WTC11 (cell line): Measurements from ENCODE around the gene CCND1. TPM values are rescaled to one million over a fixed set of nuclear protein-coding genes. Genes with fewer than 3 reads are reported as not detected.

Experiments
- ATAC-seq: fragments of 200-7000 bp; cut with Tn5 transposase; 2 replicates; pipeline ENCODE4 v1.10.0; 2021; ENCODE audit warnings: mild to moderate bottlenecking, moderate library complexity
- CTCF ChIA-PET: fragments of 300-600 bp; sonication (Branson Sonifier 250); formaldehyde crosslinking; loops from one replicate; lab custom pipeline; 2021; ENCODE audit warnings: antibody characterized with exemption; lab: Charles Lee
- POLR2A ChIA-PET: fragments of 350-600 bp; sonication (Branson Sonifier 250); formaldehyde crosslinking; loops from one replicate; lab custom pipeline; 2021; ENCODE audit warnings: antibody characterized with exemption; lab: Charles Lee
- DNase-seq: peaks from one replicate; pipeline ENCODE4 v3.0.0; 2021; ENCODE audit warnings: low spot score
- H3K27ac Mint-ChIP-seq: 2 replicates; pipeline ENCODE4 v1.8.0; 2021; ENCODE audit warnings: mixed read lengths
- H3K27me3 Mint-ChIP-seq: 2 replicates; pipeline ENCODE4 v1.8.0; 2021; ENCODE audit warnings: low read depth, mild to moderate bottlenecking, moderate library complexity, mixed read lengths
- H3K36me3 Mint-ChIP-seq: 2 replicates; pipeline ENCODE4 v1.8.0; 2021; ENCODE audit warnings: mixed read lengths
- H3K4me1 Mint-ChIP-seq: 2 replicates; pipeline ENCODE4 v1.8.0; 2022; ENCODE audit warnings: mixed read lengths
- H3K4me3 Mint-ChIP-seq: 2 replicates; pipeline ENCODE4 v1.8.0; 2021; ENCODE audit warnings: mild to moderate bottlenecking, moderate library complexity, mixed read lengths
- H3K9me3 Mint-ChIP-seq: 2 replicates; pipeline ENCODE4 v1.8.0; 2021; ENCODE audit warnings: mixed read lengths
- ATF3 ChIP-seq: sonication (generic); formaldehyde crosslinking; conservative IDR thresholded peaks from 2 replicates; pipeline ENCODE4 v1.8.1; 2022; ENCODE audit warnings: mild to moderate bottlenecking, missing genetic modification reagents
- CTCF ChIP-seq: fragments of 200-600 bp; IDR thresholded peaks from 2 replicates; pipeline ENCODE4 v1.8.0; 2022; ENCODE audit warnings: antibody characterized with exemption
- E2F1 ChIP-seq: sonication (generic); formaldehyde crosslinking; IDR thresholded peaks from 2 replicates; pipeline ENCODE4 v1.8.0; 2022; ENCODE audit warnings: mild to moderate bottlenecking, missing genetic modification reagents
- ETV6 ChIP-seq: sonication (generic); formaldehyde crosslinking; IDR thresholded peaks from 2 replicates; pipeline ENCODE4 v1.8.1; 2022; ENCODE audit warnings: mild to moderate bottlenecking, missing genetic modification reagents
- FOXK1 ChIP-seq: sonication (generic); formaldehyde crosslinking; IDR thresholded peaks from 2 replicates; pipeline ENCODE4 v1.8.0; 2022; ENCODE audit warnings: mild to moderate bottlenecking, moderate library complexity, missing genetic modification reagents
- GABPB1 ChIP-seq: sonication (generic); formaldehyde crosslinking; IDR thresholded peaks from 2 replicates; pipeline ENCODE4 v1.8.1; 2023; ENCODE audit warnings: mild to moderate bottlenecking, missing genetic modification reagents
- GTF2I ChIP-seq: fragments of 250-450 bp; sonication (Bioruptor Pico); conservative IDR thresholded peaks from 2 replicates; pipeline ENCODE4 v1.4.0; 2021; ENCODE audit warnings: mild to moderate bottlenecking
- KAT7 ChIP-seq: sonication (generic); formaldehyde crosslinking; IDR thresholded peaks from 2 replicates; pipeline ENCODE4 v1.8.1; 2023; ENCODE audit warnings: missing genetic modification reagents, mild to moderate bottlenecking, borderline replicate concordance
- NFATC4 ChIP-seq: fragments of 250-450 bp; sonication (Bioruptor Pico); IDR thresholded peaks from 2 replicates; pipeline ENCODE4 v1.9.0; 2021; ENCODE audit warnings: mild to moderate bottlenecking
- OVOL2 ChIP-seq: fragments of 250-450 bp; sonication (Bioruptor Pico); IDR thresholded peaks from 2 replicates; pipeline ENCODE4 v1.9.0; 2021; ENCODE audit warnings: mild to moderate bottlenecking, borderline replicate concordance
- PRRX2 ChIP-seq: fragments of 250-450 bp; sonication (Bioruptor Pico); IDR thresholded peaks from 2 replicates; pipeline ENCODE4 v1.8.0; 2021; ENCODE audit warnings: mild to moderate bottlenecking
- SP1 ChIP-seq: sonication (generic); formaldehyde crosslinking; conservative IDR thresholded peaks from 2 replicates; pipeline ENCODE4 v1.8.1; 2022; ENCODE audit warnings: missing genetic modification reagents
- TCF7 ChIP-seq: sonication (generic); formaldehyde crosslinking; IDR thresholded peaks from 2 replicates; pipeline ENCODE4 v1.8.0; 2022; ENCODE audit warnings: mild to moderate bottlenecking, low read depth, missing genetic modification reagents, moderate library complexity
- USF1 ChIP-seq: sonication (generic); formaldehyde crosslinking; IDR thresholded peaks from 2 replicates; pipeline ENCODE4 v1.8.0; 2022; ENCODE audit warnings: mild to moderate bottlenecking, missing genetic modification reagents
- ZNF263 ChIP-seq: sonication (generic); formaldehyde crosslinking; IDR thresholded peaks from 2 replicates; pipeline ENCODE4 v1.8.1; 2022; ENCODE audit warnings: low read depth, mild to moderate bottlenecking, moderate library complexity, missing genetic modification reagents
- ZNF396 ChIP-seq: fragments of 250-450 bp; sonication (Bioruptor Pico); IDR thresholded peaks from 2 replicates; pipeline ENCODE4 v1.8.0; 2021; ENCODE audit warnings: mild to moderate bottlenecking, moderate library complexity, borderline replicate concordance
- ZNF423 ChIP-seq: fragments of 250-450 bp; sonication (Bioruptor Pico); IDR thresholded peaks from 2 replicates; pipeline ENCODE4 v2.1.2; 2022; ENCODE audit warnings: mild to moderate bottlenecking, moderate library complexity
- total RNA-seq: library from RNA; stranded (reverse); gene quantifications from 3 replicates; pipeline ENCODE4 v1.2.3, GENCODE V29; 2021
- TF ChIP-seq, protein P1 (sequence below): sonication (generic); formaldehyde crosslinking; IDR thresholded peaks from 2 replicates; pipeline ENCODE4 v1.8.1; 2022; ENCODE audit warnings: mild to moderate bottlenecking, moderate library complexity, missing genetic modification reagents
- TF ChIP-seq, protein P2 (sequence below): fragments of 250-450 bp; sonication (Bioruptor Pico); IDR thresholded peaks from 2 replicates; pipeline ENCODE4 v1.9.0; 2021; ENCODE audit warnings: moderate library complexity, mild to moderate bottlenecking, inconsistent platforms, borderline replicate concordance
- TF ChIP-seq, protein P3 (sequence below): fragments of 250-450 bp; sonication (Bioruptor Pico); IDR thresholded peaks from 2 replicates; pipeline ENCODE4 v1.8.0; 2021; ENCODE audit warnings: mild to moderate bottlenecking

The CCND1 gene
- total RNA-seq, 1 experiment from 2014 or later, result 212 TPM

- no peaks in the 10 kb centered on the region for H3K9me3 Mint-ChIP-seq
- H3K4me1 Mint-ChIP-seq, result peaks cover 8% of the 10 kb centered on the region
- ATAC-seq, result no peak
- no peaks in the 10 kb centered on the region for H3K27me3 Mint-ChIP-seq
- CTCF ChIA-PET, result interaction anchor here (0.6 kb wide), 1 partner anchor 18 kb away, joined by 3 read pairs; no protein-coding TSS in a partner anchor
- no peak overlapping the region for H3K27ac Mint-ChIP-seq
- POLR2A ChIA-PET, result no interaction called here
- H3K4me3 Mint-ChIP-seq, result no peak overlapping the region
- no peak for DNase-seq
- TF ChIP-seq TCF7 (CRISPR knock-in tag) (no peak), OVOL2 (CRISPR knock-in tag) (no peak), GTF2I (no peak), GABPB1 (CRISPR knock-in tag) (no peak), CTCF (no peak), NFATC4 (no peak), E2F1 (CRISPR knock-in tag) (no peak), ZNF263 (CRISPR knock-in tag) (no peak), FOXK1 (CRISPR knock-in tag) (no peak), SP1 (CRISPR knock-in tag) (no peak), ATF3 (no peak), PRRX2 (CRISPR knock-in tag) (no peak), ETV6 (CRISPR knock-in tag) (no peak), USF1 (CRISPR knock-in tag) (no peak)
- TF ChIP-seq, protein P1, sequence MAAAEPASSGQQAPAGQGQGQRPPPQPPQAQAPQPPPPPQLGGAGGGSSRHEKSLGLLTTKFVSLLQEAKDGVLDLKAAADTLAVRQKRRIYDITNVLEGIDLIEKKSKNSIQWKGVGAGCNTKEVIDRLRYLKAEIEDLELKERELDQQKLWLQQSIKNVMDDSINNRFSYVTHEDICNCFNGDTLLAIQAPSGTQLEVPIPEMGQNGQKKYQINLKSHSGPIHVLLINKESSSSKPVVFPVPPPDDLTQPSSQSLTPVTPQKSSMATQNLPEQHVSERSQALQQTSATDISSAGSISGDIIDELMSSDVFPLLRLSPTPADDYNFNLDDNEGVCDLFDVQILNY, result no peak
- TF ChIP-seq, protein P2, sequence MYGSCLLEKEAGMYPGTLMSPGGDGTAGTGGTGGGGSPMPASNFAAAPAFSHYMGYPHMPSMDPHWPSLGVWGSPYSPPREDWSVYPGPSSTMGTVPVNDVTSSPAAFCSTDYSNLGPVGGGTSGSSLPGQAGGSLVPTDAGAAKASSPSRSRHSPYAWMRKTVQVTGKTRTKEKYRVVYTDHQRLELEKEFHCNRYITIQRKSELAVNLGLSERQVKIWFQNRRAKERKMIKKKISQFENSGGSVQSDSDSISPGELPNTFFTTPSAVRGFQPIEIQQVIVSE (CRISPR knock-in tag), result no peak
- TF ChIP-seq, protein P3, sequence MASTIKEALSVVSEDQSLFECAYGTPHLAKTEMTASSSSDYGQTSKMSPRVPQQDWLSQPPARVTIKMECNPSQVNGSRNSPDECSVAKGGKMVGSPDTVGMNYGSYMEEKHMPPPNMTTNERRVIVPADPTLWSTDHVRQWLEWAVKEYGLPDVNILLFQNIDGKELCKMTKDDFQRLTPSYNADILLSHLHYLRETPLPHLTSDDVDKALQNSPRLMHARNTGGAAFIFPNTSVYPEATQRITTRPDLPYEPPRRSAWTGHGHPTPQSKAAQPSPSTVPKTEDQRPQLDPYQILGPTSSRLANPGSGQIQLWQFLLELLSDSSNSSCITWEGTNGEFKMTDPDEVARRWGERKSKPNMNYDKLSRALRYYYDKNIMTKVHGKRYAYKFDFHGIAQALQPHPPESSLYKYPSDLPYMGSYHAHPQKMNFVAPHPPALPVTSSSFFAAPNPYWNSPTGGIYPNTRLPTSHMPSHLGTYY (CRISPR knock-in tag), result no peak
- H3K36me3 Mint-ChIP-seq, result peaks cover 21% of the 10 kb centered on the region
These were observed 25.3 kb downstream of the CCND1 start for GRCh38 chr11:69666261-69666660.

DNA sequence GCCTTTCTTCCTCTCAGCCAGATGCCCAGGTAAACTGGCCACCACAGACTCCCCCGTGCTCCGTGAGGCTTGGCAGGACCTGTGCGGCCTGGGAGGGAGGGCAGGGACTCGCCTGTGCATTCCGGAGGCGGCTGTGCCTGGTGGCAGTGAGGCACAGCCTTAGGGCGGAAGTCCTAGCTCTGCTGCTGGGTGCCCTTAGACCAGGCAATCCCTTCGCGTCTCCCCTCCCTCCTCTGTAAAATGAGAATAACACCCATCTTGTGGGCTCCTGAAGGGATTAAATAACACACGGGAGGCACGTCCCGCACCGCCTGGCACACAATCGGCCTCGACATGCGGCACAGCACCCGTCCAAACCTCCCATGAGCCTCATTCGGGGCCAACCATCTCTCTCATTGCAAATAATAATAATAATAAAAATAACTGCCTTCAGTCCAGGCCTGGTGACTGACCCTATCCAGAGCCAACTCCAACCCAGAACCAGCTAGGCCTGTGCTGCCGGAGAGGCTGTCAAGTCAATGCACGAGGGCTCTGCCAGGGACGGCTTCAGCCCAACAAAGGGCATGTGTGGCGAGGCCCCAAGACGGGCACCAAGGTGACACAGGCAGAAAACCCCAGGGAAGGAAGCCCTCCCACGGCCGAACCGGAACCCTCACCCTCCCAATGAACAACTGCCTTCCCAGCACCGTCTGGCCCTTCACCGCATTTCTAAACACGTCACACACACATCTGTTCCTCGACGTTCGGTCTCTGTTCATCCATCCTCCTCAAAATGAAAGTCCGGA lies 26.0 kb downstream of the CCND1 start:
- H3K4me3 Mint-ChIP-seq, result no peak overlapping the region
- no peak for ATAC-seq
- POLR2A ChIA-PET, result no interaction called here
- peaks cover 28% of the 10 kb centered on the region for H3K36me3 Mint-ChIP-seq
- CTCF ChIA-PET, result no interaction called here
- H3K9me3 Mint-ChIP-seq, result no peaks in the 10 kb centered on the region
- DNase-seq, result no peak
- no peaks in the 10 kb centered on the region for H3K27me3 Mint-ChIP-seq
- TF ChIP-seq ZNF396 (CRISPR knock-in tag) (no peak), KAT7 (no peak), ZNF423 (CRISPR knock-in tag) (no peak)
- H3K27ac Mint-ChIP-seq, result no peak overlapping the region
- H3K4me1 Mint-ChIP-seq, result peaks cover 8% of the 10 kb centered on the region
